GOT3 (cell line): ENCODE data around the gene FHOD1.
A peak's percentile ranks its signal among the peaks of the same experiment; 100 is the strongest.

Source experiments
- DNase-seq: peaks from one replicate; lab custom pipeline; 2025; ENCODE audit warnings: mixed read lengths; lab: John Stamatoyannopoulos, UW

The FHOD1 gene

GRCh38 chr16:67247192-67248072, at the start of gene FHOD1:
TSS of gene FHOD1 (minus strand) at chr16:67247481. CDS start at chr16:67247410, 71 bp downstream.
- DNase-seq = peak; percentile 91

GRCh38 chr16:67296420-67296819, 49.1 kb upstream of the FHOD1 start:
- no peak for DNase-seq

GRCh38 chr16:67294938-67295361, 47.7 kb upstream of the FHOD1 start:
- DNase-seq = no peak

DNA sequence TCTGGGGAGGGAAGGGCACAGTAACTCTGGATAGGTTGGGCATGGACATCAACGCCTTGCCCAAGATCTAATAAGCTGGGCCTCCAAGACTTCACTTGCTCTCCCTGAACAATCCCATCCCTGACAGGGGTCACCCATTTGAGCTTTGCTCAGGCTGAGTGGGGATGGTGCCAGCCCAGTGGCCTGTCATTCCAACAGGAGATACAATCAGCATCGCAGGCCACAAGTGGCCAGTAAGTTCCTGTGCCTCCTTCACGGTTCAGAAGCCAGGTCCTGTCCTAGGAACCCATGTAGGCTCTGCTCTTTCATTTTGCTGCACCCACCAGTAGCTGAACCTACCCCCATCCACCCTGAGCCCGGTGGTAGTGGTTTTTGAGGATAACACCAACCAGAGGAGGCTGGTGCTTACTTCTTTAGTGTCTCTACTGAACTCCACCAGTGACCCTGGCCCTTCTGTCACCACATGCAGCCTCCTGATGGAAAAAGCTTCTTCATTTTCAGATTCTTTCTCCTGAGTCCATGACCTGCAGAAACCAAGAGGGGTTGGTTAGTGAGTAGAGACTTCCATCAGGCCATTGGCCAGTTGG, 47.0 kb upstream of the FHOD1 start:
- no peak for DNase-seq

GRCh38 chr16:67291461-67291860, 44.2 kb upstream of the FHOD1 start:
- DNase-seq = no peak

DNA sequence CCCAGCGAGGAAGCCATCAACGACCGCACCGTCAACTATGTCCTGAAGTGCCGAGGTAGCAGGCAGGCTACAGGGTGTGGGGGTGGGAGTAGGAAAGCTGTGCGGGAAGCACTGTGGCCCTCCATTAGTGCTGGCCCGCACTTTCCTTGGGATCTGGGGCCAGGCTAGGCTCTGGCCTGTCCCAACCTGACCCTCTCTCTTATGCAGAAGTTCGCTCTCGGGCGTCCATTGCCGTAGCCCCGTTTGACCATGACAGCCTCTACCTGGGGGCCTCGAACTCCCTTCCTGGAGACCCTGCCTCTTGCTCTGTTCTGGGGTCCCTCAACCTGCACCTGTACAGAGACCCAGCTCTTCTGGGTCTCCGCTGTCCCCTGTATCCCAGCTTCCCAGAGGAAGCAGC, 40.7 kb upstream of the FHOD1 start:
- no peak for DNase-seq

GRCh38 chr16:67286441-67287235, 39.4 kb upstream of the FHOD1 start:
- no peak for DNase-seq

GRCh38 chr16:67284699-67285646, 37.7 kb upstream of the FHOD1 start:
- DNase-seq = no peak

DNA sequence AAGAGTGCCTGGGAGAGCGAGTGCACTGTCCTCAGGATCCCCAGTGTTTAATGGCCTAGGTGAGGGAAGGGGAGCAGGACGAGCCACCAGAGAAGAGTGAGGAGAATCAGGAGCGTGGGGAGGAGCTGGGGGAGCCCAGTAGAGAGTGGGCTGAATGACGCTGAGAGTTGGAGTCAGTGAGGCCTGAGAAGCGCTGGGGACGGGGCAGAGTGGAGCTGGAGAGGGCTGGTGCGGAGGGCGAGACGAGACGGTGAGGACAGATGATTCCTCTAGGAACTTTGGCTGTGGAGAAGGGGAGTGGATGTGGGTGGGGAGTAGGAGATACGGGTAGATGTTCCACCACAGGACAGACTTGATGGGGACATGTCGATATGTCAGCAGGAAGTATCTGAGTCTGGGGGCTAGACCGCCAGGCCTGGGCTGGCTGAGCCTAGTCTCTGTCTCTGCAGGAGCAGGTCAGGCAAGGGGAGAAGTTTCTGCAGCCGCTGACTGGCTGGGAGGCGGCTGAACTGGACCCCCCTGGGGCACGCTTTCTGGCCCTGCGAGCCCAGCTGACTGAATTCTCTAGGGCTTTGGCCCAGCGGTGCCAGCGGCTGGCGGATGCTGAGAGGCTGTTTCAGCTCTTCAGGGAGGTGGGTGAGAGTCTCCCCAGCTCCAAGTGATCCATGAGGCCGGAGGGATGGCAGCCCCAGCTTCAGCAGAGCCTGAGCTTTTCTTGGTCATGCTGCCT, 36.7 kb upstream of the FHOD1 start:
- DNase-seq = no peak

GRCh38 chr16:67283039-67283825, 36.0 kb upstream of the FHOD1 start:
- DNase-seq = no peak

DNA sequence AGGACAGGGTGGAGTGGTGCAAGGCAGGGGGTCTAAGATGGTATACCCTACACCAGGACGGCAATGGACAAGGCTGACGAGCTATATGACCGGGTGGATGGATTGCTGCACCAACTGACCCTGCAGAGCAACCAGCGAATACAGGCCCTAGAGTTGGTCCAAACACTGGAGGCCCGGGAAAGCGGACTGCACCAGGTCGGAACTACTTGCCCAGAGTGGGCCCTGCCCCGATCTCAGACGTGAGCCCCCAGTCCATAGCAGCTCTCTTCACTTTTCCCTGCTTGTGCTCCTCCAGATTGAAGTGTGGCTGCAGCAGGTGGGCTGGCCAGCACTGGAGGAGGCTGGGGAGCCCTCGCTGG, 35.1 kb upstream of the FHOD1 start:
- no peak for DNase-seq

DNA sequence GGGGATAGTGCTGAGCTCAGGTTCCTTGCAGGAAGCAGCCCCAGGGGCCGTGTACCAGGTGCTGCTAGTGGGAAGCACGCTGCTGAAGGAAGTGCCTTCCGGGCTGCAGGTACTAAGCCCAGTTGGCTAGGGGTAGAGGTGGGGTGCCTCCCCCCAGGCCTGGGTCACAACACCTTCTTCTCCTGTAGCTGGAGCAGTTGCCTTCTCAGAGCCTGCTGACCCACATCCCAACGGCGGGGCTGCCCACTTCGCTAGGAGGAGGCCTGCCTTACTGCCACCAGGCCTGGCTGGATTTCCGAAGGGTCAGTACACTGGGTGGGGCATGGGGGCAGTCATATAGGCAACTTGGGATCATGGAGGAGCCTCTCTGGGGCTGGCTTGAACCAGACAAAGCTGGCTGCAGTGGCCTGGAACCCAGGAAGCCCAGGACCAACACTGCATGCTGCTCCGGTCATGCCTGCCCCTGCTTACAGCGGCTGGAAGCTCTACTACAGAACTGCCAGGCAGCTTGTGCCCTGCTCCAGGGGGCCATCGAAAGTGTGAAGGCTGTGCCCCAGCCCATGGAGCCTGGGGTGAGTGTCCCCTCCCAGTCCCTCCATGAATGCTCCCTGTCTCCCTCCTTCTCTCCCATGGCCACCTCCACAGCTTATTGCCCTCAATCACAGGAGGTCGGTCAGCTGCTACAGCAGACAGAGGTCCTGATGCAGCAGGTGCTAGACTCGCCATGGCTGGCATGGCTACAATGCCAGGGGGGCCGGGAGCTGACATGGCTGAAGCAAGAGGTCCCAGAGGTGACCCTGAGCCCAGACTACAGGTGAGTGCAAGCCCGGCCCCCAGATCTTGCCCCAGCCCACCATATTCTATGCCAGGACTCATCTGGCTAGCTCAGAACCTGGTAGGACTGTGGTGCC, 34.5 kb upstream of the FHOD1 start:
- no peak for DNase-seq

GRCh38 chr16:67280090-67281015, 33.1 kb upstream of the FHOD1 start:
- no peak for DNase-seq

- DNase-seq = peak; percentile 43
Observed at GRCh38 chr16:67279296-67280089, 32.2 kb upstream of the FHOD1 start, which contains the start of gene PLEKHG4. TSS of gene PLEKHG4 (plus strand) at chr16:67279532. CDS start at chr16:67280045, 513 bp downstream.

- DNase-seq = no peak
Observed at GRCh38 chr16:67278773-67279295, 31.6 kb upstream of the FHOD1 start.

DNA sequence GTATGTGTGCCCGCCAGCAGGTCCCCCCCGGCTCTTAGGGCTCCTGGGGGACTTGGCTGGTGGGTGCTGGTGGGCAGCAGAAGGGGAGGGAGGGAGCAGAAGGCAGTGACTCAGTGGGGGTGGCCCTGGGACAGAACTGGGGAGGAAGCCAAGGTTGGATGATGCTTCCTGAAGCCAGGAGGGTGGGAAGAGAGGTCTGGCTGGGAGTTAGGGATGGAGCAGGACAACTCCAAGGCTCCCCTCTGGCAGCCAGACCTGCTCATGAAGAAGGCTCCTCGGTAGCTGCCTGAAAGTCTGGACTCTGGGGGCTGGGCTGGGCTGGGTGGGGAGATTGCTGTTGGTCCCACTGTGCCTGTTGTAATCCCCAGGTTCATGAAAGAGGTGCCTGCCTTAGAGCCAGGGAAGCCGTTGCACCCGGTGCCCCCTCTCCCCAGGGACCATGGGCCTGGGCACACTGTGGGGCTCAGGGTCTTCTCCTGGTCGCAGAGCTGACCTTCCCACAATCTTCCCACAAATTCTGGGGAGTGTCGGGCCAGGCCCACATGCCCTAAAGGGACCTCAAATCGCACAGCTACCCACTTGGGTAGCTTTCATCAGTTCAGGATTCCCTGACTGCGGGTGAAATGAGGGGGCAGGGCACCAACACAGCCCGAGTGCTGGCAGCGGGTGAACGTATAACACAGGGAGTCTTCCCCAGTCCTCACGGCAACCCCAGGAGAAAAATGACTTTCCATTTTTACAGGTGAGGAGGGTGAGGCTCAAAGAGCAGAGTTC, 30.9 kb upstream of the FHOD1 start:
- DNase-seq = peak; percentile 47
